Keratinocyte (primary cell): ENCODE measurements around the gene DDTL. TPM values are rescaled to one million over a fixed set of nuclear protein-coding genes. Genes with fewer than 3 reads are reported as not detected.

Experiments
- DNase-seq: peaks from one replicate; pipeline ENCODE4 v3.0.0-alpha.2; 2011; ENCODE audit warnings: low read depth, missing footprints, low spot score
- FAIRE-seq: peaks from 2 replicates; lab custom pipeline; 2011; peaks lifted over from hg19 to GRCh38; lab: Jason Lieb, UNC
- H2AFZ ChIP-seq: 2 replicates; pipeline ENCODE4 v1.6.0; 2012; ENCODE audit warnings: low read length, control low read depth, inconsistent platforms; ENCODE audit not compliant: control insufficient read depth
- H3K27ac ChIP-seq: 2 replicates; pipeline ENCODE4 v1.5.1; 2011; ENCODE audit warnings: low read length; ENCODE audit not compliant: control insufficient read depth, insufficient read depth
- H3K27me3 ChIP-seq: 3 replicates; pipeline ENCODE4 v1.6.0; 2011; ENCODE audit warnings: low read length; ENCODE audit not compliant: control insufficient read depth, insufficient read depth; ENCODE audit errors: extremely low read depth
- H3K36me3 ChIP-seq, 2 experiments: 2 replicates in 1 of 2; 3 replicates in 1 of 2; pipeline ENCODE4 v1.5.1; 2011; ENCODE audit warnings: low read length in 2 of 2, mild to moderate bottlenecking in 1 of 2; ENCODE audit not compliant: control insufficient read depth in 2 of 2, insufficient read depth in 2 of 2; ENCODE audit errors: extremely low read depth in 1 of 2
- H3K4me1 ChIP-seq: 3 replicates; pipeline ENCODE4 v1.5.1; 2011; ENCODE audit warnings: low read length; ENCODE audit not compliant: control insufficient read depth, insufficient read depth; ENCODE audit errors: extremely low read depth
- H3K4me2 ChIP-seq: 3 replicates; pipeline ENCODE4 v1.6.0; 2011; ENCODE audit warnings: low read depth, low read length; ENCODE audit not compliant: control insufficient read depth, insufficient read depth; ENCODE audit errors: extremely low read depth
- H3K4me3 ChIP-seq, 3 experiments: fragments of 200-600 bp in 1 of 3; sonication (generic) in 1 of 3; 2 replicates in 2 of 3; 3 replicates in 1 of 3; pipeline ENCODE4 v1.5.1; 2011 to 2016; ENCODE audit warnings: low read length in 3 of 3, mild to moderate bottlenecking in 3 of 3, control low read depth in 2 of 3, inconsistent platforms in 1 of 3, low read depth in 1 of 3, mixed read lengths in 1 of 3, mixed run types in 1 of 3, moderate library complexity in 1 of 3; ENCODE audit not compliant: control insufficient read depth in 2 of 3, insufficient read depth in 2 of 3; ENCODE audit errors: extremely low read depth in 1 of 3
- H3K79me2 ChIP-seq: 2 replicates; pipeline ENCODE4 v1.6.0; 2012; ENCODE audit warnings: low read length; ENCODE audit not compliant: control insufficient read depth, insufficient read depth
- H3K9ac ChIP-seq: 3 replicates; pipeline ENCODE4 v1.6.0; 2011; ENCODE audit warnings: low read length; ENCODE audit not compliant: control insufficient read depth, insufficient read depth; ENCODE audit errors: extremely low read depth
- H3K9me1 ChIP-seq: 3 replicates; pipeline ENCODE4 v1.6.0; 2011; ENCODE audit warnings: low read length; ENCODE audit not compliant: control insufficient read depth, insufficient read depth; ENCODE audit errors: extremely low read depth
- H3K9me3 ChIP-seq: 2 replicates; pipeline ENCODE4 v1.5.1; 2012; ENCODE audit warnings: low read depth, low read length; ENCODE audit not compliant: control insufficient read depth
- H4K20me1 ChIP-seq: 3 replicates; pipeline ENCODE4 v1.6.0; 2011; ENCODE audit warnings: low read length; ENCODE audit not compliant: control insufficient read depth, insufficient read depth; ENCODE audit errors: extremely low read depth
- EZH2 ChIP-seq: IDR thresholded peaks from one replicate; pipeline ENCODE4 v1.6.1; 2012; ENCODE audit warnings: inconsistent platforms, mild to moderate bottlenecking, low read length, moderate library complexity
- dilution Hi-C: fragments of 300-500 bp; cut with MboI; formaldehyde crosslinking; loops from one replicate; pipeline ENCODE4 v1.7.0; 2020; ENCODE audit warnings: low sequenced_read_pairs; ENCODE audit not compliant: extremely low pct_ligation_motif_present
- polyA plus RNA-seq, 5 experiments: library from polyadenylated mRNA; depleted of rRNA in 3 of 5; stranded (reverse) in 3 of 5; stranded (forward) in 1 of 5; unstranded in 1 of 5; fragments of >200 nt; gene quantifications; 1 replicate in 1 of 5; 2 replicates in 3 of 5; 3 replicates in 1 of 5; pipeline versions ENCODE4 v1.2.1 to v1.2.3, GENCODE V29; 2011 to 2012; ENCODE audit warnings: missing spikeins in 2 of 5, low read depth in 1 of 5, low replicate concordance in 1 of 5
- TF ChIP-seq, protein P1 (sequence below), 3 experiments: IDR thresholded peaks in 1 of 3; conservative IDR thresholded peaks in 1 of 3; optimal IDR thresholded peaks in 1 of 3; 2 replicates in 2 of 3; 3 replicates in 1 of 3; pipeline versions ENCODE3 to v1.5.1; 2011; ENCODE audit warnings: low read length in 3 of 3, mild to moderate bottlenecking in 3 of 3, moderate library complexity in 2 of 3, control low read depth in 1 of 3, inconsistent platforms in 1 of 3; ENCODE audit not compliant: insufficient read depth in 2 of 3; ENCODE audit errors: extremely low read depth in 1 of 3

Gene DDTL
- polyA plus RNA-seq, 1 donor (not counting 4 experiments of a cell fraction or from before 2014, with no cell fraction given): 0.72 TPM

- Histone ChIP-seq H3K27me3 (no peaks in the 10 kb centered on the region), H3K4me1 (no peaks in the 10 kb centered on the region), H3K9ac (no peak overlapping the region), H3K4me3 (no peak overlapping the region), H3K79me2 (no peaks in the 10 kb centered on the region), H3K27ac (no peak overlapping the region), H3K9me3 (no peaks in the 10 kb centered on the region), H3K9me1 (no peaks in the 10 kb centered on the region), H4K20me1 (no peaks in the 10 kb centered on the region), H3K36me3 (no peaks in the 10 kb centered on the region), H3K4me2 (no peak overlapping the region), H2AFZ (no peak overlapping the region)
- dilution Hi-C loops: no loop called here
- FAIRE-seq (no peak), DNase-seq (no peak)
- no peak for TF ChIP-seq EZH2
- TF ChIP-seq, protein P1, sequence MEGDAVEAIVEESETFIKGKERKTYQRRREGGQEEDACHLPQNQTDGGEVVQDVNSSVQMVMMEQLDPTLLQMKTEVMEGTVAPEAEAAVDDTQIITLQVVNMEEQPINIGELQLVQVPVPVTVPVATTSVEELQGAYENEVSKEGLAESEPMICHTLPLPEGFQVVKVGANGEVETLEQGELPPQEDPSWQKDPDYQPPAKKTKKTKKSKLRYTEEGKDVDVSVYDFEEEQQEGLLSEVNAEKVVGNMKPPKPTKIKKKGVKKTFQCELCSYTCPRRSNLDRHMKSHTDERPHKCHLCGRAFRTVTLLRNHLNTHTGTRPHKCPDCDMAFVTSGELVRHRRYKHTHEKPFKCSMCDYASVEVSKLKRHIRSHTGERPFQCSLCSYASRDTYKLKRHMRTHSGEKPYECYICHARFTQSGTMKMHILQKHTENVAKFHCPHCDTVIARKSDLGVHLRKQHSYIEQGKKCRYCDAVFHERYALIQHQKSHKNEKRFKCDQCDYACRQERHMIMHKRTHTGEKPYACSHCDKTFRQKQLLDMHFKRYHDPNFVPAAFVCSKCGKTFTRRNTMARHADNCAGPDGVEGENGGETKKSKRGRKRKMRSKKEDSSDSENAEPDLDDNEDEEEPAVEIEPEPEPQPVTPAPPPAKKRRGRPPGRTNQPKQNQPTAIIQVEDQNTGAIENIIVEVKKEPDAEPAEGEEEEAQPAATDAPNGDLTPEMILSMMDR (optimal IDR thresholded peaks at IDR 0.05 in 1 of 3, IDR thresholded peaks at IDR 0.05 in 1 of 3, conservative IDR thresholded peaks at IDR 0.05 in 1 of 3; ENCODE audit: extremely low read depth in 1 of 3, insufficient read depth in 2 of 3, low read length in 3 of 3): no peak
These were observed 34.6 kb downstream of the DDTL start for GRCh38 chr22:24001314-24001713.

DNA sequence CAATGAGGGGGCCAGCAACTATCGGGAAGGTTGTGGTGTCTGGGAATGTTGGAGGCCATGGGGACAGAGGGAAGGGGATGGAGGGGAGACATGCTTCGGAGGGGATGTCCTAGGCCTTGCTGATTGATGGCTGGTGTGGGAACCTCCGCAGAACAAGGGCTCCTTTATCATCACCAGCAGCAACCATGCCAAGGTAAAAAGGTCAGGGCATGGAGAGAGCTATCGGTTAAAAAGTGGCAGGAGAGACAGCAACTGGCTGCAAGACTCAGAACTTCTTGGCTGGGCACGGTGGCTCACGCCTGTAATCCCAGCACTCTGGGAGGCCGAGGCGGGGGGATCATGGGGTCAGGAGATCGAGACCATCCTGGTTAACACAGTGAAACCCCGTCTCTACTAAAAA is 35.6 kb downstream of the DDTL start:
- Histone ChIP-seq H3K4me3 (no peak overlapping the region), H3K27ac (no peak overlapping the region), H3K9me1 (no peaks in the 10 kb centered on the region), H3K9me3 (no peaks in the 10 kb centered on the region), H3K79me2 (no peaks in the 10 kb centered on the region), H3K27me3 (no peaks in the 10 kb centered on the region), H2AFZ (no peak overlapping the region), H4K20me1 (no peaks in the 10 kb centered on the region), H3K4me1 (no peaks in the 10 kb centered on the region), H3K4me2 (no peak overlapping the region), H3K36me3 (no peaks in the 10 kb centered on the region), H3K9ac (no peak overlapping the region)
- dilution Hi-C loops: no loop called here
- FAIRE-seq: no peak
- no peak for TF ChIP-seq EZH2
- TF ChIP-seq, protein P1 (optimal IDR thresholded peaks at IDR 0.05 in 1 of 3, IDR thresholded peaks at IDR 0.05 in 1 of 3, conservative IDR thresholded peaks at IDR 0.05 in 1 of 3; ENCODE audit: extremely low read depth in 1 of 3, insufficient read depth in 2 of 3, low read length in 3 of 3): no peak
- no peak for DNase-seq
